GM19025 (cell line): ENCODE results near the gene GCSAM.
"Not testable (repeated sequence)": the region's sequence is repeated elsewhere in the genome, so short reads cannot be mapped to it uniquely, and the experiment has no call there.

ENCODE experiments used
- ATAC-seq: cut with Tn5 transposase; IDR thresholded peaks from one replicate; pipeline ENCODE4 v1.9.1; 2021; ENCODE audit warnings: mild to moderate bottlenecking, low read depth, moderate library complexity; ENCODE audit not compliant: unreplicated experiment

GCSAM gene

DNA sequence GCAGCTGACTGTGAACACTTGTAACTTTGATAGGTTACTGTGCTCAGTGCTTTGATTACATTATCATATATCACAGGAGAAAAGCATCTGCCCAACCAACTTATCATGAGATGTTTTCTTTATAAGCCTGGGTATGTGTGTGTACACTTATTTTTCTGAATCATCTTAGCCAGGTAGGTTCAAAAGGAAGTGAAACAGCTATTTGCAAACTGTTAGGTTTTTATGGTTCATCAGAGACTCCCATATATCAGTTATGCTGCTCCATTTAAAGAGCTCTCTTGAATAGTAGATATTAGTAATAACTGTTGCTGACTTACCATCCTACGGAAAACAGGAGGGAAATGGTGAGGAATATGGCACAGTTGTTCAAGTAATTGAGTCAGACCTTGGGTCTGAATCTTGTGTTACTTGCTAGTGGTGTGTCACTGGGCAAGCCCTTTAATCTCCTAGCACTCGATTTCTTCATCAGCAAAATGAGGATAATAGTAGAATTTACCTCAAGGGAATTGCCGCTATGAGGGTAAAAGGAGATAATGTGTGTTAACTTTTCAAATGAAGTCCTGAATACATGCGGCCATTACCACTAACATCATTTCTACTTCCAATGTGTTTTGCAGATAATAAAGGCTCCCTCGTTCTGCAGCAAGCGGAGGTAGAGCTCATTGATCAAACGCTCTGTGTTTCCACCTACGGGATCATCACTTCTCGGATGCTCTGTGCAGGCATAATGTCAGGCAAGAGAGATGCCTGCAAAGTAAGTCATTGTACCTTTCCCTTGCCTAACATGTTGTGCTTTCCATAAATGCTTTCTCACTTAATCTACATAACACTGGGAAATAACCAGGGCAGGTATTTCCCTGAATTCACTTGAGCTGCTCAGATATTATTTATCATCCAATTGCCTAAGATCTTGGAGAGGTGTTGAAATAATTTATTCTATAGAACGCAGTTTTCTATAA lies 54.6 kb downstream of the GCSAM start:
- no peak for ATAC-seq

DNA sequence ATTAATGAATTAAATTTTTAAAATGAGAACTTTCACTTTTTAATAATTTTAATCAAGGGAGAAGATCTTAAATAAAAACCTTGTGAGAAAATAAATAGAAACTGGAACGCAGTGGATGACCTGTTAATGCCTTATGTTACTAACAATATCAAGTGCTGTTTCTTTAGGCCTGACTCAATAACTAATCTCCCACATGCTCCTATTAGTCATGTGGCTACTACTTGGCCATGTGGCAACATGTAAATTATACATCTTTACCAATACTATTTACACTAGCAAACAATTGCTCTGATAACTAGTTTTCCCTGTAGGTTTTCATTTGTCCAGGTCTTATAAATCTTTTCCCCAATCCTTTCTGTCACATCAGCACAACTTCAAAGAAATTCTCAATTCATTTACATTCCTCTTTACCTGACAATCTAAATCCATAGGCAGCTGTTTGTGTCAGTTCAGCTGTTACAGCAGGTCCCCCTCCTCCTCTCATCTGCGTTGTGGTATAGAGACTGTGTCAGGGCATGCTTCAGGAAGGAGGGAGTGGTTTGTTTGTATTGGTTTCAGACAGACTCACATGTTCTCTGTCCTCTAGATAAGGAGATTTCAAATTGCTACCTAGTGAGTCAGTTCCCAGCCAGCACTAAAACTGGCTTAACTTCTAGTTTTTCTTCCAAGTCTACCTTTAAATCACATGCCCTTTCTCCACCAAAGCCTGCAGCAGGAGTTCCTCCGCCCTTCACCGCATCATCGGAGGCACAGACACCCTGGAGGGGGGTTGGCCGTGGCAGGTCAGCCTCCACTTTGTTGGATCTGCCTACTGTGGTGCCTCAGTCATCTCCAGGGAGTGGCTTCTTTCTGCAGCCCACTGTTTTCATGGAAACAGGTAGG lies 58.2 kb downstream of the GCSAM start:
- ATAC-seq = peak; percentile 78

DNA sequence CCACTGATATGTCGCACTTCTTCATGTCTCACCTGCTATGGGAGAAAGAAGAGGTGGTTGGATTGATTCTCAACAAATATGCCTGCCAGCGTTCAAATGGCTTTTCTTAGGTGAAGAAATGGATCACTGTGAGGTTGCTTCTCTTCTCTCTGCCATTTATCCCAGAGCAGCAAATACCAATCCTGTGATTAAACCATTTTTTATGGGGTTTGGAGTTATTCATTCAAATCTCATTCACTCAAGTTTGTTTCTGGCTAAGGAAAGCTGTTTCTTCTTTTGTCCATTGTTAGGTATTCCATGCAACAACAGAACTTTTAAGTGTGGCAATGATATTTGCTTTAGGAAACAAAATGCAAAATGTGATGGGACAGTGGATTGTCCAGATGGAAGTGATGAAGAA lies 59.0 kb downstream of the GCSAM start:
- ATAC-seq = no peak

DNA sequence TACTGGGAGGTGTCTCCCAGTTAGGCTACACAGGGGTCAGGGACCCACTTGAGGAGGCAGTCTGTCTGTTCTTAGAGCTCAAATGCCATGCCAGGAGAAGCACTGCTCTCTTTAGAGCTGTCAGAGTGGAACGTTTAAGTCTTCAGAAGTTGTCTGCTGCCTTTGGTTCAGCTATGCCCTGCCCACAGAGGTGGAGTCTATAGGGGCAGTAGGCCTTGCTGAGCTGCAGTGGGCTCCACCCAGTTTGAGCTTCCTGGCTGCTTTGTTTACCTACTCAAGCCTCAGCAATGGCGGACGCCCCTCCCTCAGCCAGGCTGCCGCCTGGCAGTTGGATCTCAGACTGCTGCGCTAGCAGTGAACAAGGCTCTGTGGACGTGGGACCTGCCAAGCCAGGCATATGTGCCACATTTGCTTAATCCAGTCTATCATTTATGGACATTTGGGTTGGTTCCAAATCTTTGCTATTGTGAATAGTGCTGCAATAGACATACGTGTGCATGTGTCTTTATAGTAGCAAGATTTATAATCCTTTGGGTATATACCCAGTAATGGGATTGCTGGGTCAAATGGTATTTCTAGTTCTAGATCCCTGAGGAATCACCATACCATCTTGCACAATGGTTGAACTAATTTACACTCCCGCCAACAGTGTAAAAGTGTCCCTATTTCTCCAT lies 60.5 kb downstream of the GCSAM start:
- not testable (repeated sequence) for ATAC-seq
